ENCODE results near the gene ODAD4.

GRCh38 chr17:41956522-41956921 is 26.1 kb downstream of the ODAD4 start:
- TF ChIP-seq POLR2AphosphoS5 (IDR thresholded peaks at IDR 0.05; ENCODE audit: low read depth, low read length) (no peak), NRF1 (IDR thresholded peaks at IDR 0.05; ENCODE audit: low read depth, low read length) (no peak), CTCF (IDR thresholded peaks at IDR 0.05; ENCODE audit: control extremely low read depth in 1 of 3, insufficient read depth in 1 of 3, low read depth in 1 of 3, low read length in 3 of 3) (no peak), GTF2F1 (IDR thresholded peaks at IDR 0.05; ENCODE audit: borderline replicate concordance, low read depth, low read length) (no peak), HDAC6 (IDR thresholded peaks at IDR 0.05; ENCODE audit: low read depth, low read length) (no peak), TEAD4 (IDR thresholded peaks at IDR 0.05; ENCODE audit: low read depth, low read length) (no peak), CREB1 (IDR thresholded peaks at IDR 0.05) (no peak), EZH2 (IDR thresholded peaks at IDR 0.05; ENCODE audit: low read depth, low read length, severe bottlenecking) (no peak), JUN (IDR thresholded peaks at IDR 0.05; ENCODE audit: low read depth, low read length) (no peak), POLR2A (IDR thresholded peaks at IDR 0.05; ENCODE audit: control extremely low read depth in 1 of 2, low read depth in 2 of 2, low read length in 2 of 2) (no peak), SIN3A (conservative IDR thresholded peaks at IDR 0.05 in 1 of 2, IDR thresholded peaks at IDR 0.05 in 1 of 2; ENCODE audit: low read depth in 1 of 2, low read length in 2 of 2) (no peak), CHD2 (IDR thresholded peaks at IDR 0.05; ENCODE audit: low read length) (no peak), ATF2 (IDR thresholded peaks at IDR 0.05; ENCODE audit: low read length) (no peak)

All from H1 (cell line).